ENCODE measurements around the gene ANKRD11. TPM values are rescaled to one million over a fixed set of nuclear protein-coding genes. Genes with fewer than 3 reads are reported as not detected.
"Not testable (repeated sequence)": the region's sequence is repeated elsewhere in the genome, so short reads cannot be mapped to it uniquely, and the experiment has no call there.

The ANKRD11 gene
- total and polyA plus RNA-seq, 8 donors, result 90.7 to 123 (median 98.4) TPM

DNA sequence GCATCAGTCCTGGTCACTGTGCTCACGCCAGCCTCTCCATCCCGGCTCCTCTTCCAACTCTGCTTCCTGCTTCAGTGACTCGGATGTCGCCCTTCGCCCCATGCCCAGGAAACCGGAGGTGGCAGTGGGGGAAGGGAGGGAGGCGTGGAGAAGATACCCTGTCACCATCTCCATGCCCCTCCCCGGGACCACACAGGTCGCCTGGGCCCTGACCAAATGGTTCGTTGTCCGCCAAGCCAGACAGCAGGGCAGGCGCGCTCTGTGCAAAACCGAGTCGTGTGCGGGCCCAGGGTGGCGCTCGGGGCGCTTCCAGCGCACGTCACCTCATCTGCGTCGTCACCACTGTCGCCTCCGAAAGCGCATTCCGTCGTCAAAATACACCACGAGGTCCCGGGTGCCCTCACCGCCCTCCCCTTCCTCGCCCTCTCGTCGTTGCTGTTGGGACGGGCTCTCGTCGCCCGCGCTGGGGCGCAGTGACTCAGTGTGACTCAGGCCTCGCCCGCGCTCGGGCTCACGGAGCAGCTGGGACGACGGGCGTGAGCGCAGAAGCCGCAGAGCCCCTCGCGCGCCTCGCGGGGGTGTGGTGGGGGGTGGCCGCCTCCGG lies 233.6 kb downstream of the ANKRD11 start:
- intact Hi-C loops (cut with DNase I), result no loop called here
- H3K27me3 ChIP-seq, result peaks cover 0 to 25% of the 10 kb centered on the region in 2 donors
- ATAC-seq (peak; percentile 91), DNase-seq (peak; percentile 35 to 92 (median 64))
- peaks cover 0 to 16% of the 10 kb centered on the region in 2 donors for H3K4me1 ChIP-seq
- peak overlapping the region in 1 of 2 donors; percentile 50 for H3K27ac ChIP-seq
- H3K9me3 ChIP-seq, result no peaks in the 10 kb centered on the region
- no peaks in the 10 kb centered on the region for H3K36me3 ChIP-seq
- no peak for TF ChIP-seq CTCF (IDR thresholded peaks at IDR 0.05)
- peak overlapping the region; percentile 30 to 44 for H3K4me3 ChIP-seq

DNA sequence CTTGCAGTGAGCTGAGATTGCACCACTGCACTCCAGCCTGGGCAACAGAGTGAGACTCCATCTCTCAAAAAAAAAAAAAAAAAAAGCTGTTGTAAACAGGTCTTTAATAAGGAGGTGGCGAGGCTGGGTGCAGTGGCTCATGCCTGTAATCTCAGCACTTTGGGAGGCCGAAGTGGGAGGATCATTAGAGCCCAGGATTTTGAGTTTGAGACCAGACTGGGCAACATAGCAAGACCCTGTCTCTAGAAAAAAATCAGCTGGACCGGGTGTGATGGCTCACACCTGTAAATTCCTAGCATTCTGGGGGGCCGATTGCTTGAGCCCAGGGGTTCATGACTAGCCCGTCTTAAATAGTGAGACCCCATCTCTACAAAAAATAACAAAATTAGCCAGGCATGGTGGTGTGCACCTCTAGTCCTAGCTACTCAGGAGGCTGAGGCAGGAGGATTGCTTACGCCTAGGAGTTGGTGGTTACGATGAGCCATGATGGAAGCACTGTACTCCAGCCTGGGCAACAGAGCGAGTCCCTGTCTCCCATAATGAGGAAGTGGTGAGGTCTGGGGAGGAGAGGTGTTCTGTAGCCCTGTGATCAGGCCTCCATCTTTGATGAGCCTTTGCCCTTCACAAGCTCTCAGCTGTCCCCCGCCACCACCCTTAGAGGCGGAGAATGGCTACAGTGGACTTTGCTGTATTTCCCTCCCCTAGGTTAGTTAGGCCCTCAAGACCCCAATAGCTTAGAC lies 236.6 kb downstream of the ANKRD11 start:
- H3K36me3 ChIP-seq, result no peaks in the 10 kb centered on the region
- TF ChIP-seq CTCF (IDR thresholded peaks at IDR 0.05), result no peak
- peaks cover 0 to 25% of the 10 kb centered on the region in 2 donors for H3K27me3 ChIP-seq
- H3K9me3 ChIP-seq, result peaks cover 0 to 10% of the 10 kb centered on the region in 2 donors
- ATAC-seq, result no peak
- intact Hi-C loops (cut with DNase I), result no loop called here
- no peak overlapping the region for H3K27ac ChIP-seq
- no peak overlapping the region for H3K4me3 ChIP-seq
- no peak for DNase-seq
- H3K4me1 ChIP-seq, result peaks cover 0 to 16% of the 10 kb centered on the region in 2 donors

DNA sequence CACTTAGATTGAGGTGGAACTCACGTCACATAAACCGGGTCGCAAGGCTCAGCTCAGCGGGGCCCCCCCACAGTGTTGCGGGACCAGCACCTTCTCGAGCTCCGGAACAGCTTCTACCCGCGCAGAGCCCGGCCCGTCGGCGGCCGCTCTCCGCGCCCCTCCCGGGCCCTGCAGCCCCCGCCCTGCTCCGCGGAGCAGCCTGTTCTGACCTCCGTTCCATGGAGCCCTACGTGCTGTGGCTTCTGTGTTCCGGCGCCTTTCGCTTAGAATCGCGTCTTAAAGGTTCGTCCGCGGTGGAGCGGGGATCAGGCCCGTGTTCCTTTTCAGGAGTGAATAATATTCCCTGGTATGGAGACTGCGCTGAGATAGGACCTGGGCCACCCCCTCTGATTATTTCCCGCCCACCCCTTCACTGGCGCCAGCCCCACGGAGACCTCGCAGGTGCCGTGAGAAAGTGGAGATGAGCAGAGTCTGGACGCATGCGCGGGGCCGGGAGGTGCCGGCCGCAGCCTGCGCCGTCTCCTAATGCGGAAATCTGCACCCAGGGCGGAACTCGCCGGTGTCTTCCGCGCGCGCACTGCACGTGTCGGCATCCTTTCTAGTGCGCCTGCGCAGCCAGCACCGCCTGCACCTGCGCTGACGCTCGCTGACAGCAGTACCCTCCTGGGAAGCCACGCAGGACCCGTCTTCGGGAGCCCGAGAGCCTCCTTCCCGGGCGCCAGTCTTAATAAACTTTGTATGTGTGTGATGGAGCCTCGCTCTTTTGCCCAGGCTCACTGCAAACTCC lies 242.0 kb downstream of the ANKRD11 start:
- H3K36me3 ChIP-seq, result no peaks in the 10 kb centered on the region
- H3K4me3 ChIP-seq, result peak overlapping the region; percentile 28 to 50
- H3K27me3 ChIP-seq, result peaks cover 0 to 11% of the 10 kb centered on the region in 2 donors
- peak in 1 of 4 donors; percentile 77 for DNase-seq
- peaks cover 0 to 11% of the 10 kb centered on the region in 2 donors for H3K9me3 ChIP-seq
- intact Hi-C loops (cut with DNase I), result no loop called here
- no peak for ATAC-seq
- H3K27ac ChIP-seq, result no peak overlapping the region
- TF ChIP-seq CTCF (IDR thresholded peaks at IDR 0.05), result no peak
- H3K4me1 ChIP-seq, result peaks cover 6 to 7% of the 10 kb centered on the region in 2 donors

DNA sequence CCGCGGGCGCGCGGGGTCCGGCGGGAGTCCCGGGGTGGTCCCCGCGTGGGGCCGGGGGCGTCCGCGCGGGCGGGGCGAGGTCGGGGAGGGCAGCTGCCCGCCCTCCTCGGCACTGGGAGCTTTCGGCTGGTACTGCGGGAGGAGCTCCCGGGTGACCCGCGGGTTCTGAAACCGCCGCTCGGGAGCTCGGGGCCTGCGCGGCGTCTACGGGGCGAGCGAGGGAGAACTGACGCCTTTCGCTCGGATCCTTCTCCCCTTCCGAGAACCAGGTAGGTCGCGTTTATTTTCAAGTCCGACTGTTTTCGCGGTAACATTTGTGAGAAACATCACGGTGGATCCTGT lies 242.7 kb downstream of the ANKRD11 start:
- H3K27me3 ChIP-seq, result peaks cover 0 to 11% of the 10 kb centered on the region in 2 donors
- H3K36me3 ChIP-seq; DNase-seq; ATAC-seq; intact Hi-C loops (cut with DNase I); H3K27ac ChIP-seq; H3K4me1 ChIP-seq: not testable (repeated sequence)
- H3K4me3 ChIP-seq, result peak overlapping the region; percentile 28 to 50
- H3K9me3 ChIP-seq, result peaks cover 0 to 11% of the 10 kb centered on the region in 2 donors

DNA sequence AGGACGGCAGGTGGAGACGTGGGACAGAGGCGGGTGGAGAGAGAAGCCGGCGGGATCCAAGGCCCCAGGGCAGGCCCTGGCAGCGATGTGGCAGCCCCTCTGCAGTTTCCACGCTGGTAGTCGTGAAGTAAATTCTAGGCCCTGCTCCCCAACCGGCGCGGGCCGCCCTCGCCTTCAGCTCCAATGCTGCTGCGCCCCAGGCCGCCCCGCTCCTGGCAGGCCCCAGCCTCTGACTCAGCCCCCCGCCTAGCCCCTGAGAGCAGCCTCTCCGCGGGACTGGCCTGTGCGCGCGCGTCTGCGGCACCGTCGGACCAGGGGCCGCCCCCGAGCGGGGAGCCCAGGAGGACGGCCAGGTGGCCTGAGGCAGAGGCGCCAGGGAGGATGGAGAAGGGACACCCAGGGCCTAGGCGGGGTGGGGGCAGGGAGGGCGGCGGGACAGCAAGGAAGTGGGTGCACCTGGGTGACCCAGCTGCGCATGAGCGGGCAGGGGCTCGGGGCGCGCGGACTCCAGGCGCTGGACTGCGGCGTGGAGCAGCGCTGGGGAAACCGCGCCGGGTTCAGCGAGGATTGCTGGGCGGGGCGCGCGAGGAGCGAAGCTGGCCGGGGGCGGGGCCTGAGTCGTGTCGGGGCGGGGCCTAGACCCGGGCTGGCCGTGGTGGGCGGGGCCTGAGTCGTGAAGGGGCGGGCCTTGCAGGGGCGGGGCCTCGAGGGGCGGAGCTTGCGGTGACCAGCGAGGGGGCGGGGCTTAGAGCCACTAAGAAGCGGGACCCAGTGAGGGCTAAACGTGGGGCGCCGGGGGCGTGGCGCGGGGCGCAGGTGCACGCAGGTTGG lies 243.2 kb downstream of the ANKRD11 start:
- no peaks in the 10 kb centered on the region for H3K36me3 ChIP-seq
- DNase-seq (peak; percentile 51 to 98 (median 84)), ATAC-seq (peak; percentile 93)
- intact Hi-C loops (cut with DNase I), result no loop called here
- no peak for TF ChIP-seq CTCF (IDR thresholded peaks at IDR 0.05)
- H3K27me3 ChIP-seq, result peaks cover 0 to 11% of the 10 kb centered on the region in 2 donors
- peaks cover 6 to 7% of the 10 kb centered on the region in 2 donors for H3K4me1 ChIP-seq
- H3K27ac ChIP-seq, result peak overlapping the region; percentile 59 to 63
- H3K4me3 ChIP-seq, result peak overlapping the region; percentile 34 to 50
- peaks cover 0 to 11% of the 10 kb centered on the region in 2 donors for H3K9me3 ChIP-seq

Data from left lung (tissue), 10 donors.